H9 (cell line): Measurements from ENCODE around the gene SP100. TPM values are rescaled to one million over a fixed set of nuclear protein-coding genes. Genes with fewer than 3 reads are reported as not detected.

ENCODE experiments used
- DNase-seq: peaks from one replicate; pipeline ENCODE4 v3.0.0-alpha.2; 2017
- H2AFZ ChIP-seq: one replicate; pipeline ENCODE4 v1.6.1; 2013; ENCODE audit warnings: mild to moderate bottlenecking, low read length, control low read depth, moderate library complexity
- H2AK5ac ChIP-seq: 2 replicates; pipeline ENCODE4 v1.6.1; 2013; ENCODE audit warnings: low read length, control low read depth, mixed read lengths; ENCODE audit not compliant: insufficient read length
- H2BK120ac ChIP-seq: one replicate; pipeline ENCODE4 v1.6.1; 2013; ENCODE audit warnings: low read depth, mild to moderate bottlenecking, low read length, control low read depth, inconsistent platforms; ENCODE audit not compliant: poor library complexity, severe bottlenecking
- H2BK12ac ChIP-seq: 2 replicates; pipeline ENCODE4 v1.6.1; 2013; ENCODE audit warnings: low read length, control low read depth, mixed read lengths, low read depth; ENCODE audit not compliant: insufficient read length
- H2BK15ac ChIP-seq: 2 replicates; pipeline ENCODE4 v1.6.1; 2013; ENCODE audit warnings: low read depth, low read length, control low read depth
- H2BK20ac ChIP-seq: one replicate; pipeline ENCODE4 v1.6.1; 2013; ENCODE audit warnings: low read depth, mild to moderate bottlenecking, low read length, control low read depth, inconsistent platforms; ENCODE audit not compliant: poor library complexity, severe bottlenecking
- H2BK5ac ChIP-seq: 2 replicates; pipeline ENCODE4 v1.6.1; 2013; ENCODE audit warnings: low read length, control low read depth, mixed read lengths; ENCODE audit not compliant: insufficient read length
- H3K14ac ChIP-seq: 2 replicates; pipeline ENCODE4 v1.6.1; 2013; ENCODE audit warnings: low read length, control low read depth; ENCODE audit not compliant: insufficient read depth
- H3K18ac ChIP-seq: 2 replicates; pipeline ENCODE4 v1.6.1; 2013; ENCODE audit warnings: low read depth, mild to moderate bottlenecking, mixed read lengths, low read length, control low read depth; ENCODE audit not compliant: insufficient read length
- H3K23ac ChIP-seq: 2 replicates; pipeline ENCODE4 v1.6.1; 2013; ENCODE audit warnings: low read length, control low read depth, mixed read lengths, low read depth; ENCODE audit not compliant: insufficient read length
- H3K23me2 ChIP-seq: 2 replicates; pipeline ENCODE4 v1.6.1; 2013; ENCODE audit warnings: low read depth, mild to moderate bottlenecking, mixed read lengths, low read length, control low read depth; ENCODE audit not compliant: insufficient read length, poor library complexity, severe bottlenecking
- H3K27ac ChIP-seq: 2 replicates; pipeline ENCODE4 v1.5.1; 2013; ENCODE audit warnings: low read length, control low read depth, mixed read lengths, low read depth; ENCODE audit not compliant: insufficient read length
- H3K27me3 ChIP-seq: 2 replicates; pipeline ENCODE4 v1.6.1; 2013; ENCODE audit warnings: low read length, control low read depth, inconsistent platforms; ENCODE audit not compliant: insufficient read depth
- H3K4ac ChIP-seq: 2 replicates; pipeline ENCODE4 v1.6.1; 2013; ENCODE audit warnings: low read depth, mild to moderate bottlenecking, control low read depth, inconsistent platforms, low read length, moderate library complexity
- H3K4me1 ChIP-seq: 2 replicates; pipeline ENCODE4 v1.6.1; 2013; ENCODE audit warnings: low read length, control low read depth, inconsistent platforms; ENCODE audit not compliant: insufficient read depth
- H3K4me2 ChIP-seq: 2 replicates; pipeline ENCODE4 v1.6.1; 2013; ENCODE audit warnings: low read length, control low read depth, mixed read lengths; ENCODE audit not compliant: insufficient read length, insufficient read depth
- H3K56ac ChIP-seq: 2 replicates; pipeline ENCODE4 v1.6.1; 2013; ENCODE audit warnings: low read depth, mild to moderate bottlenecking, mixed read lengths, low read length, control low read depth; ENCODE audit not compliant: insufficient read length
- H3K79me1 ChIP-seq: 2 replicates; pipeline ENCODE4 v1.6.1; 2013; ENCODE audit warnings: low read depth, mild to moderate bottlenecking, moderate library complexity, low read length, control low read depth, inconsistent platforms; ENCODE audit not compliant: insufficient read depth, poor library complexity, severe bottlenecking
- H3K79me2 ChIP-seq: 2 replicates; pipeline ENCODE4 v1.6.1; 2013; ENCODE audit warnings: low read length, control low read depth, inconsistent platforms; ENCODE audit not compliant: insufficient read depth
- H3K9ac ChIP-seq: 2 replicates; pipeline ENCODE4 v1.6.1; 2013; ENCODE audit warnings: low read length, control low read depth, mixed read lengths; ENCODE audit not compliant: insufficient read length; ENCODE audit errors: extremely low read depth
- H3K9me3 ChIP-seq: one replicate; pipeline ENCODE4 v1.6.1; 2013; ENCODE audit warnings: low read depth, low read length, inconsistent platforms; ENCODE audit not compliant: control insufficient read depth
- H3T11ph ChIP-seq: one replicate; pipeline ENCODE4 v1.6.1; 2013; ENCODE audit warnings: mild to moderate bottlenecking, low read length, control low read depth, inconsistent platforms
- H4K20me1 ChIP-seq: one replicate; pipeline ENCODE4 v1.6.1; 2013; ENCODE audit not compliant: control insufficient read depth, insufficient read length, insufficient read depth
- H4K5ac ChIP-seq: 2 replicates; pipeline ENCODE4 v1.6.1; 2013; ENCODE audit warnings: low read depth, mild to moderate bottlenecking, mixed read lengths, low read length, control low read depth; ENCODE audit not compliant: insufficient read length
- H4K8ac ChIP-seq: replicated peaks from 2 replicates; pipeline ENCODE4 v1.6.1; 2013; ENCODE audit warnings: low read length, control low read depth, mixed read lengths, low read depth; ENCODE audit not compliant: insufficient read length
- H4K91ac ChIP-seq: 2 replicates; pipeline ENCODE4 v1.6.1; 2013; ENCODE audit warnings: low read depth, mild to moderate bottlenecking, moderate library complexity, mixed read lengths, low read length, control low read depth; ENCODE audit not compliant: insufficient read length
- H3K27ac Mint-ChIP-seq, 3 experiments: 2 replicates in 2 of 3; 3 replicates in 1 of 3; pipeline ENCODE4 v1.8.0; 2020 to 2021; ENCODE audit warnings: mixed read lengths in 3 of 3, mild to moderate bottlenecking in 1 of 3, moderate library complexity in 1 of 3
- H3K27me3 Mint-ChIP-seq: 2 replicates; pipeline ENCODE4 v1.8.0; 2021; ENCODE audit warnings: low read depth, mild to moderate bottlenecking, moderate library complexity, mixed read lengths
- H3K36me3 Mint-ChIP-seq, 3 experiments: 2 replicates in 2 of 3; 3 replicates in 1 of 3; pipeline ENCODE4 v1.8.0; 2020 to 2021; ENCODE audit warnings: low read depth in 3 of 3, mixed read lengths in 3 of 3; ENCODE audit not compliant: insufficient read depth in 1 of 3
- H3K4me1 Mint-ChIP-seq, 2 experiments: 2 replicates each; pipeline ENCODE4 v1.8.0; 2020; ENCODE audit warnings: mixed read lengths in 2 of 2
- H3K4me3 Mint-ChIP-seq, 2 experiments: 2 replicates in 1 of 2; 3 replicates in 1 of 2; pipeline ENCODE4 v1.8.0; 2020 to 2021; ENCODE audit warnings: mild to moderate bottlenecking in 2 of 2, mixed read lengths in 2 of 2, moderate library complexity in 1 of 2
- H3K9me3 Mint-ChIP-seq, 2 experiments: 2 replicates in 1 of 2; 3 replicates in 1 of 2; pipeline ENCODE4 v1.8.0; 2020; ENCODE audit warnings: mild to moderate bottlenecking in 2 of 2, mixed read lengths in 2 of 2, moderate library complexity in 1 of 2
- CTCF ChIP-seq: fragments of 200-600 bp; sonication (generic); conservative IDR thresholded peaks from 3 replicates; pipeline ENCODE4 v1.8.0; 2021; ENCODE audit warnings: antibody characterized with exemption, mild to moderate bottlenecking
- WGBS: extraction: QIAGEN DNeasy Blood & Tissue Kit; methylation state at CpG from one replicate; pipeline ENCODE4 v1.1.7; 2013; ENCODE audit warnings: missing lambda C conversion rate, low lambda C conversion rate, mixed read lengths; ENCODE audit not compliant: insufficient read length; ENCODE audit errors: extremely low coverage; 5-methylcytosine and 5-hydroxymethylcytosine counted together
- total RNA-seq: library from RNA; stranded (reverse); gene quantifications from 2 replicates; pipeline ENCODE4 v1.2.1, GENCODE V29; 2021

Gene SP100
- total RNA-seq, 1 experiment from 2014 or later: 0.28 TPM

GRCh38 chr2:230447036-230447435 is 31.0 kb downstream of the SP100 start:
- no peak overlapping the region for H3K27ac Mint-ChIP-seq
- Histone ChIP-seq H3K27ac (no peak overlapping the region), H3K18ac (no peak overlapping the region), H3K79me1 (no peaks in the 10 kb centered on the region), H2BK20ac (no peak overlapping the region), H4K5ac (no peak overlapping the region), H3K4me2 (no peak overlapping the region), H3T11ph (no peak overlapping the region), H3K27me3 (no peaks in the 10 kb centered on the region), H2BK15ac (no peak overlapping the region), H3K56ac (no peak overlapping the region), H2BK5ac (no peak overlapping the region), H3K79me2 (no peaks in the 10 kb centered on the region), H3K23ac (no peak overlapping the region), H2AK5ac (no peak overlapping the region), H4K8ac (no peak overlapping the region), H2BK12ac (no peak overlapping the region), H3K4me1 (no peaks in the 10 kb centered on the region), H4K20me1 (no peaks in the 10 kb centered on the region), H3K23me2 (no peaks in the 10 kb centered on the region), H3K9ac (no peak overlapping the region), H2AFZ (no peak overlapping the region), H3K9me3 (no peaks in the 10 kb centered on the region), H3K4ac (no peak overlapping the region), H3K14ac (no peak overlapping the region), H2BK120ac (no peak overlapping the region), H4K91ac (no peak overlapping the region)
- H3K36me3 Mint-ChIP-seq: no peaks in the 10 kb centered on the region
- no peak overlapping the region for H3K4me3 Mint-ChIP-seq
- no peaks in the 10 kb centered on the region for H3K27me3 Mint-ChIP-seq
- WGBS: no CpG with 5 or more reads among the region's 7 CpGs
- DNase-seq: no peak
- TF ChIP-seq CTCF: no peak
- H3K4me1 Mint-ChIP-seq: peaks cover 3 to 4% of the 10 kb centered on the region in 2 experiments
- H3K9me3 Mint-ChIP-seq: no peaks in the 10 kb centered on the region
